GM18499 (cell line): ENCODE results near the gene KMT2C.
"Not testable (repeated sequence)": the region's sequence is repeated elsewhere in the genome, so short reads cannot be mapped to it uniquely, and the experiment has no call there.

Source experiments
- ATAC-seq: cut with Tn5 transposase; IDR thresholded peaks from one replicate; pipeline ENCODE4 v1.9.1; 2021; ENCODE audit warnings: moderate number of reproducible peaks; ENCODE audit not compliant: insufficient read depth, unreplicated experiment

Gene KMT2C

GRCh38 chr7:152442330-152442835 lies 6.6 kb upstream of the KMT2C start:
- ATAC-seq: no peak

- not testable (repeated sequence) for ATAC-seq
Measured at GRCh38 chr7:152441810-152442209, 6.0 kb upstream of the KMT2C start.

GRCh38 chr7:152441168-152441567 lies 5.4 kb upstream of the KMT2C start:
- not testable (repeated sequence) for ATAC-seq

- ATAC-seq: not testable (repeated sequence)
Measured at GRCh38 chr7:152438017-152438416, 2.2 kb upstream of the KMT2C start.

- ATAC-seq: not testable (repeated sequence)
Measured at GRCh38 chr7:152436931-152437575, 1.2 kb upstream of the KMT2C start.

GRCh38 chr7:152436111-152436930 lies 518 bp upstream of the KMT2C start:
- ATAC-seq: no peak

- ATAC-seq: not testable (repeated sequence)
Measured at GRCh38 chr7:152434511-152435383, 1.1 kb downstream of the KMT2C start.

GRCh38 chr7:152433721-152434490 lies 1.9 kb downstream of the KMT2C start:
- ATAC-seq: not testable (repeated sequence)

- ATAC-seq: not testable (repeated sequence)
Measured at GRCh38 chr7:152432735-152433134, 3.1 kb downstream of the KMT2C start.

GRCh38 chr7:152430854-152431253 lies 4.9 kb downstream of the KMT2C start:
- ATAC-seq: no peak

GRCh38 chr7:152430118-152430517 lies 5.7 kb downstream of the KMT2C start:
- ATAC-seq: not testable (repeated sequence)

- no peak for ATAC-seq
Measured at GRCh38 chr7:152424348-152425108, 11.3 kb downstream of the KMT2C start.

GRCh38 chr7:152423991-152424347 lies 11.8 kb downstream of the KMT2C start:
- ATAC-seq: no peak

GRCh38 chr7:152423171-152423570 lies 12.6 kb downstream of the KMT2C start:
- ATAC-seq: not testable (repeated sequence)

- ATAC-seq: not testable (repeated sequence)
Measured at GRCh38 chr7:152420950-152421349, 14.9 kb downstream of the KMT2C start.

- ATAC-seq: no peak
Measured at GRCh38 chr7:152419473-152420429, 16.1 kb downstream of the KMT2C start.

GRCh38 chr7:152414779-152415178 lies 21.0 kb downstream of the KMT2C start:
- no peak for ATAC-seq

GRCh38 chr7:152411389-152411788 lies 24.4 kb downstream of the KMT2C start:
- ATAC-seq: no peak
